Astrocyte of the spinal cord (primary cell): ENCODE measurements around the gene MAEA.

Experiments used
- DNase-seq: peaks from one replicate; pipeline ENCODE4 v3.0.0; 2011; ENCODE audit warnings: low read depth, low spot score
- H3K4me3 ChIP-seq: 2 replicates; pipeline ENCODE4 v1.5.1; 2011; ENCODE audit warnings: low read depth, mild to moderate bottlenecking, low read length, moderate library complexity
- CTCF ChIP-seq: IDR thresholded peaks from 2 replicates; pipeline ENCODE4 v1.5.1; 2012; ENCODE audit warnings: low read depth, mild to moderate bottlenecking, low read length, inconsistent platforms
- in situ Hi-C: cut with HindIII; loops from 2 replicates; pipeline ENCODE4 v1.10.0; 2017; ENCODE audit warnings: low sequenced_read_pairs

MAEA gene

GRCh38 chr4:1264942-1265341, 24.7 kb upstream of the MAEA start:
- no peak for DNase-seq
- H3K4me3 ChIP-seq: no peak overlapping the region
- in situ Hi-C loops: no loop called here
- no peak for TF ChIP-seq CTCF

- no peak for TF ChIP-seq CTCF
- in situ Hi-C loops: no loop called here
- DNase-seq: no peak
- no peak overlapping the region for H3K4me3 ChIP-seq
Observed at GRCh38 chr4:1265351-1265750, 24.3 kb upstream of the MAEA start.

GRCh38 chr4:1266881-1267763, 22.6 kb upstream of the MAEA start:
- TF ChIP-seq CTCF: no peak
- H3K4me3 ChIP-seq: no peak overlapping the region
- in situ Hi-C loops: no loop called here
- DNase-seq: no peak

- TF ChIP-seq CTCF: no peak
- H3K4me3 ChIP-seq: no peak overlapping the region
- no peak for DNase-seq
- in situ Hi-C loops: no loop called here
Observed at GRCh38 chr4:1269209-1269608, 20.5 kb upstream of the MAEA start.

GRCh38 chr4:1271686-1272085, 18.0 kb upstream of the MAEA start:
- in situ Hi-C loops: no loop called here
- no peak overlapping the region for H3K4me3 ChIP-seq
- no peak for DNase-seq
- no peak for TF ChIP-seq CTCF

GRCh38 chr4:1274871-1275270, 14.8 kb upstream of the MAEA start:
- no peak overlapping the region for H3K4me3 ChIP-seq
- in situ Hi-C loops: no loop called here
- TF ChIP-seq CTCF: no peak
- DNase-seq: no peak

GRCh38 chr4:1276984-1277383, 12.7 kb upstream of the MAEA start:
- no peak for DNase-seq
- no peak overlapping the region for H3K4me3 ChIP-seq
- in situ Hi-C loops: no loop called here
- TF ChIP-seq CTCF: no peak
